ENCODE measurements around the gene COX15. TPM values are rescaled to one million over a fixed set of nuclear protein-coding genes. Genes with fewer than 3 reads are reported as not detected.

Gene COX15
- total and polyA plus RNA-seq, 2 experiments from 2014 or later, result 18.3 to 20.3 TPM

GRCh38 chr10:99758211-99758891, 26.4 kb upstream of the COX15 start:
- no peak overlapping the region for H2AFZ ChIP-seq
- H3K9ac ChIP-seq, result no peak overlapping the region
- H3K4me3 ChIP-seq, result 0 out of 2 replicates have a peak overlapping the region, but pooled peaks have one; percentile 2
- H3K4me1 ChIP-seq (ENCODE audit: insufficient read depth), result peaks cover 29% of the 10 kb centered on the region
- H3F3A ChIP-seq (ENCODE audit: insufficient read depth), result peaks cover 28% of the 10 kb centered on the region; the same call in 1 of the 2 replicates
- TF ChIP-seq EZH2 (IDR thresholded peaks at IDR 0.05; ENCODE audit: insufficient read depth, poor library complexity, severe bottlenecking) (no peak), EZH2phosphoT487 (IDR thresholded peaks at IDR 0.05; ENCODE audit: insufficient read depth, low read depth) (no peak)
- peak overlapping the region; percentile 48 for H3K27ac ChIP-seq
- H3K79me2 ChIP-seq (ENCODE audit: insufficient read depth), result no peaks in the 10 kb centered on the region
- DNase-seq, result peak; percentile 57
- in situ Hi-C loops (cut with MboI), result no loop called here
- H3K36me3 ChIP-seq (ENCODE audit: low read depth), result peaks cover 16% of the 10 kb centered on the region
- no peaks in the 10 kb centered on the region for H3K27me3 ChIP-seq (replicated peaks; ENCODE audit: insufficient read depth)
- no peaks in the 10 kb centered on the region for H4K20me1 ChIP-seq (ENCODE audit: insufficient read depth)
- H3K9me2 ChIP-seq (ENCODE audit: insufficient read depth), result no peaks in the 10 kb centered on the region
- 51 to 61% methylated on average over 2 of the region's 2 CpGs for WGBS, 2 experiments (ENCODE audit: low coverage in 1 of 2, low lambda C conversion rate in 2 of 2, missing lambda C conversion rate in 2 of 2)
- peak overlapping the region; percentile 35 for H3K4me2 ChIP-seq (ENCODE audit: unreplicated experiment)
- no peaks in the 10 kb centered on the region for H3K9me3 ChIP-seq (ENCODE audit: low read depth)

GRCh38 chr10:99756159-99756558, 24.2 kb upstream of the COX15 start:
- no peaks in the 10 kb centered on the region for H3K9me2 ChIP-seq (ENCODE audit: insufficient read depth)
- no peak overlapping the region for H3K9ac ChIP-seq
- H3K79me2 ChIP-seq (ENCODE audit: insufficient read depth), result no peaks in the 10 kb centered on the region
- DNase-seq, result no peak
- peaks cover 24% of the 10 kb centered on the region for H3K36me3 ChIP-seq (ENCODE audit: low read depth)
- TF ChIP-seq EZH2phosphoT487 (IDR thresholded peaks at IDR 0.05; ENCODE audit: insufficient read depth, low read depth), result no peak
- no peak for TF ChIP-seq EZH2 (IDR thresholded peaks at IDR 0.05; ENCODE audit: insufficient read depth, poor library complexity, severe bottlenecking)
- no peak overlapping the region for H3K4me2 ChIP-seq (ENCODE audit: unreplicated experiment)
- H3F3A ChIP-seq (ENCODE audit: insufficient read depth), result peaks cover 23% of the 10 kb centered on the region; the same call in 1 of the 2 replicates
- in situ Hi-C loops (cut with MboI), result no loop called here
- H4K20me1 ChIP-seq (ENCODE audit: insufficient read depth), result no peaks in the 10 kb centered on the region
- 100% methylated on average over 1 of the region's 1 CpG for WGBS, 2 experiments (ENCODE audit: low coverage in 1 of 2, low lambda C conversion rate in 2 of 2, missing lambda C conversion rate in 2 of 2)
- peaks cover 26% of the 10 kb centered on the region for H3K4me1 ChIP-seq (ENCODE audit: insufficient read depth)
- H3K4me3 ChIP-seq, result no peak overlapping the region
- no peaks in the 10 kb centered on the region for H3K27me3 ChIP-seq (replicated peaks; ENCODE audit: insufficient read depth)
- H2AFZ ChIP-seq, result no peak overlapping the region
- no peak overlapping the region for H3K27ac ChIP-seq
- no peaks in the 10 kb centered on the region for H3K9me3 ChIP-seq (ENCODE audit: low read depth)

GRCh38 chr10:99754670-99755069, 22.7 kb upstream of the COX15 start:
- Histone ChIP-seq H3K27ac (no peak overlapping the region), H3K4me2 (ENCODE audit: unreplicated experiment) (no peak overlapping the region), H3K27me3 (replicated peaks; ENCODE audit: insufficient read depth) (no peaks in the 10 kb centered on the region), H3K9me2 (ENCODE audit: insufficient read depth) (no peaks in the 10 kb centered on the region), H3K36me3 (ENCODE audit: low read depth) (peaks cover 24% of the 10 kb centered on the region), H3K79me2 (ENCODE audit: insufficient read depth) (no peaks in the 10 kb centered on the region), H3K4me1 (ENCODE audit: insufficient read depth) (peaks cover 24% of the 10 kb centered on the region), H3K9me3 (ENCODE audit: low read depth) (no peaks in the 10 kb centered on the region), H4K20me1 (ENCODE audit: insufficient read depth) (no peaks in the 10 kb centered on the region), H2AFZ (no peak overlapping the region), H3K4me3 (no peak overlapping the region), H3K9ac (no peak overlapping the region), H3F3A (ENCODE audit: insufficient read depth) (peaks cover 22% of the 10 kb centered on the region; the same call in 1 of the 2 replicates)
- WGBS, 2 experiments (ENCODE audit: low coverage in 1 of 2, low lambda C conversion rate in 2 of 2, missing lambda C conversion rate in 2 of 2), result 11 to 24% methylated on average over 1 of the region's 1 CpG
- TF ChIP-seq EZH2 (IDR thresholded peaks at IDR 0.05; ENCODE audit: insufficient read depth, poor library complexity, severe bottlenecking) (no peak), EZH2phosphoT487 (IDR thresholded peaks at IDR 0.05; ENCODE audit: insufficient read depth, low read depth) (no peak)
- peak; percentile 59 for DNase-seq
- in situ Hi-C loops (cut with MboI), result no loop called here

GRCh38 chr10:99750641-99751040, 18.7 kb upstream of the COX15 start:
- in situ Hi-C loops (cut with MboI), result no loop called here
- H3K9ac ChIP-seq, result no peak overlapping the region
- no peak overlapping the region for H3K4me2 ChIP-seq (ENCODE audit: unreplicated experiment)
- no peak overlapping the region for H2AFZ ChIP-seq
- peaks cover 10% of the 10 kb centered on the region; the same call in 1 of the 2 replicates for H3K4me1 ChIP-seq (ENCODE audit: insufficient read depth)
- peaks cover 41% of the 10 kb centered on the region for H3K36me3 ChIP-seq (ENCODE audit: low read depth)
- H3K9me2 ChIP-seq (ENCODE audit: insufficient read depth), result no peaks in the 10 kb centered on the region
- no peaks in the 10 kb centered on the region for H3K27me3 ChIP-seq (replicated peaks; ENCODE audit: insufficient read depth)
- TF ChIP-seq EZH2 (IDR thresholded peaks at IDR 0.05; ENCODE audit: insufficient read depth, poor library complexity, severe bottlenecking) (no peak), EZH2phosphoT487 (IDR thresholded peaks at IDR 0.05; ENCODE audit: insufficient read depth, low read depth) (no peak)
- H3K4me3 ChIP-seq, result no peak overlapping the region
- no peak for DNase-seq
- no peak overlapping the region for H3K27ac ChIP-seq
- 0 out of 2 replicates have a peak, but pooled peaks cover 6% of the 10 kb centered on the region for H3F3A ChIP-seq (ENCODE audit: insufficient read depth)
- no peaks in the 10 kb centered on the region for H3K9me3 ChIP-seq (ENCODE audit: low read depth)
- no peaks in the 10 kb centered on the region for H4K20me1 ChIP-seq (ENCODE audit: insufficient read depth)
- H3K79me2 ChIP-seq (ENCODE audit: insufficient read depth), result no peaks in the 10 kb centered on the region; the same call in 1 of the 2 replicates
